ENCODE results near the gene DLG4.

DLG4 gene

DNA sequence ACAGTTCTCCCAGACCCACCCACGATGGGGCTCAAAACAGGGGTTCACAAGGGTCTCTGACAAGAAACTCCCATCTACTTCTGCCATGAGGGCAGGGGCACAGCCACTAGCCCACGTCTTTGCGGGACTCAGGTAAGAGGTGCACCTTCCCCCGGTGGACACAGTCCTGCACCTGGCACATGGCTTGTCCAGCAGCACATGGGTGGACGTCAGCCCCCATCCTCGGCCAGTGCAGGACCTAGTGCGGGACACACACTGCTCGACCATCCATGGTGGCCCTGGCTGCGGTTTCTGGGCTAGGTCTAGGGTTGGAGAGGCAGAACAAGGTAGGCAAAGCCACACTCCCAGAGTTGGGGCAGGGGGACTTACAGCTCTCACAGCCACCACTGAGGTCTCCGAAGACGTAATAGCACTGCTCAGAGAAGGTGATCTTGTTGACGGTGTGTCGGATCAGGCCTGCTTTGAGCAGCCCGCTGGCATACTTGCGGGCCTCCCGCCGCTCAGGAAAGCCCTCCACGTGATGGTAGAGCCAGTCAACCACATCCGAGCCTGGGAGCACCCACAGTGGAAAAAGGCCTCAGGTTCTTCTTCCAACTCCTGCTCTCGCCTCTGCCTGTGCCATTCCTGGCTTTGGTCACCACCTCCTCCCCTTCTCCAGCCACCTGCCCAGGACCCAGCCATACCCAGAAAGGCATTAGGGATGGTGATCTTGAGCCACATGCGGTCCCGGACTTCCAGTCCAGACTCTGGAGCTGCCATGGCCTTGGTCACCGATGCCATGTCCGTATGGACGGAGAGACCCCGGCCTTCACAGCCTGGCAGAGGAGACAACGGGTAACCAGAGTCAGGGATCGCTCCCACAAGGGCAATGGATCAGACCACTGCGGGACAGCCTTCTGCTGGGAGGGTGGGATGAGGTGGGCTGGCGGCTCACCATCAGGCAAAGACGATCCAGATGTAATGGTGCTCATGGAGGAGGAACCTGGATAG lies 7.4 kb upstream of the DLG4 start:
- DNase-seq, result no peak

DNA sequence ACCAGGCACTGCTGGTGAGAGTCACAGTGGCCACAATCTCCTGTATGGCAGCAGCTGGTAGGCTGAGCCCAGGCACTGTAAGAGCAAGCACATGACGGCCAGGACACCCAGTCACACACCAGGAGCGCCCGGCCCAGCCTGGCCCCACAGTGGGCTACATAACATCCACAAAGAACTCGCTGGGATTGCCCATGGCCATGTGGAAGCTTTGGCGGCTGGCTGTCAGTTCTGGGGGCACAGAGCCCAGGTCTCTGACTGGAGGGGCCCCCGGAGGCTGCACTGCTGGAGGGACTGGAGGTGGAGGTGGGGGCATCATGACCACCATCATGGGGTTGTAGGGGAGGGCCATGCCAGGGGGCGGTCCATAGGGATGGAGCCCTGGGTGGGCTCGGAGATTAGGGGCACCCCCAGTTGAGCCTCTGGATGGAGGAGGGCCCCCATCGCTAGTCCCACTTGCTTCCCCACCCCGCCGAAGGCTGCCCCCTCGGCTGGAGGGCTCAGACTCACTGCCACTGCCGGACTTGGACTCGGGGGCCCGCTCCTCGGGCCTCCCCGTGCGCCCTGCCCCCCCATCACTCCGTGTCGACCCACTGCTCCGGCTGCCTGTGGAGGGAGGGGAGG lies 6.2 kb upstream of the DLG4 start:
- DNase-seq, result no peak

DNA sequence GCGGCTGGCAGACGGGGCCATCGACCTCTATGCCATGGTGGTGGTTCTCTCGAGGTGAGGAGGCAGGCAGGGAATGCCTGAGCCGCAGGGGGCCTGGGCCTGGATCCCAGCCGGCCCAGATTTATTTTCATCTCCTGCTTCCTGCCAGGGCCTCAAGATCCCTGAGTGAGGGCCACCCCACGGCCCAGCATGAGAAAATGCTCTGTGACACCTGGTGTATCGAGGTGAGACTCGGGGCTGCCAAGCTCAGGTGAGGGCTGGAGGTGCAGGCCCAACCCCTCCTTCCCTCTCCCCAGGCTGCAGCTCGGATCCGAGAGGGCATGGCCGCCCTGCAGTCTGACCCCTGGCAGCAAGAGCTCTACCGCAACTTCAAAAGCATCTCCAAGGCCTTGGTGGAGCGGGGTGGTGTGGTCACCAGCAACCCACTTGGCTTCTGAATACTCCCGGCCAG lies 5.0 kb upstream of the DLG4 start:
- no peak for DNase-seq

DNA sequence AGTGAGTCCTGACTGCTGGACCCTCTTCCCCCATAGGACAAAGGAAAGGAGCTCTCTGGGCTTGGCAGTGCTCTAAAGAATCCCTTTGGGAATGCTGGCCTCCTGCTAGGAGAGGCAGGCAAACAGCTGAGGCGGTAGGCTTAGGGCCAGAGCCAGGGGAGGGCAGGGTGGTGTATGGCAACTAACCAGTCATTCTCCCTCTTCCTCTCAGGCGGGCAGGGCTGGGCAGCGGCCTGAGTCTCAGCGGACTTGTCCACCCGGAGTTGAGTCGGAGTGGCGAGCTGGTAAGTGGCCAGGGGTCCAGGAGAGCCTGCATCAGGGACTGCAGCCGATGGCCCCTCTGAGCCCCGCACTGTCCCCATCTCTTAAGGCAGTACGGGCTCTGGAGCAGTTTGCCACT lies 4.5 kb upstream of the DLG4 start:
- DNase-seq, result no peak

DNA sequence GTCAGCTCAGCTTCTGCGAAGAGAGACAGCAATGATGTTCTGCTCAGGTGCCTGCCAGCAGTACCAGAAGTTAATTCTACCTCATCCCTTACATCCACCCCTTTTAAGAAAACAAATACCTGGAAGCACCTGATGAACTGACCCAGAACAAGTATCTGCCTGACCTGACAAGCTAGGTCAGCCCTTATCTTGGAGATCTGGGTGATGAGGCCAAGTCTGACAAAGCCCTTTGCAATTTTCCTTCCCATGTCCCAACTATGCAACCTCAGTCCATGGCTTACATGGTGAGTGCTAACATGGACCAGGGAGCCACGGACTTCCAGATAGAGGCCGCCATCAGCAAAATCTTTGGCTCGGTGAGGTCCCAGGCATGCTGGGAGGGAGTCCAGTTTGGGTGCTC lies 3.7 kb upstream of the DLG4 start:
- no peak for DNase-seq

DNA sequence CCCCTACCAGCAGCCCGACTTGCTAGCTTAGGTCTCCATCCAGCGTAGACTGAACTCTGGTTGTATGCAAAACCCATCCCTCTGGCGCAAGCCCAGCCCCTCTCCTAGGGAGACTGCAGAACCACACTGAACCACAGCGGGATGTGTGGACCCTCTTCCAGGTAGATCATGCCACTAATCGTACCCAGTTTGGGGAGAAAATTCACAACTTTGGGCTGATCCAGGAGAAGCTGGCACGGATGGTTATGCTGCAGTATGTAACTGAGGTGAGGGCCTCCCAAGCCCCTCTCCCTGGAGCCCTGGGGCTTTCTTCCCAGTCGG lies 3.3 kb upstream of the DLG4 start:
- no peak for DNase-seq

DNA sequence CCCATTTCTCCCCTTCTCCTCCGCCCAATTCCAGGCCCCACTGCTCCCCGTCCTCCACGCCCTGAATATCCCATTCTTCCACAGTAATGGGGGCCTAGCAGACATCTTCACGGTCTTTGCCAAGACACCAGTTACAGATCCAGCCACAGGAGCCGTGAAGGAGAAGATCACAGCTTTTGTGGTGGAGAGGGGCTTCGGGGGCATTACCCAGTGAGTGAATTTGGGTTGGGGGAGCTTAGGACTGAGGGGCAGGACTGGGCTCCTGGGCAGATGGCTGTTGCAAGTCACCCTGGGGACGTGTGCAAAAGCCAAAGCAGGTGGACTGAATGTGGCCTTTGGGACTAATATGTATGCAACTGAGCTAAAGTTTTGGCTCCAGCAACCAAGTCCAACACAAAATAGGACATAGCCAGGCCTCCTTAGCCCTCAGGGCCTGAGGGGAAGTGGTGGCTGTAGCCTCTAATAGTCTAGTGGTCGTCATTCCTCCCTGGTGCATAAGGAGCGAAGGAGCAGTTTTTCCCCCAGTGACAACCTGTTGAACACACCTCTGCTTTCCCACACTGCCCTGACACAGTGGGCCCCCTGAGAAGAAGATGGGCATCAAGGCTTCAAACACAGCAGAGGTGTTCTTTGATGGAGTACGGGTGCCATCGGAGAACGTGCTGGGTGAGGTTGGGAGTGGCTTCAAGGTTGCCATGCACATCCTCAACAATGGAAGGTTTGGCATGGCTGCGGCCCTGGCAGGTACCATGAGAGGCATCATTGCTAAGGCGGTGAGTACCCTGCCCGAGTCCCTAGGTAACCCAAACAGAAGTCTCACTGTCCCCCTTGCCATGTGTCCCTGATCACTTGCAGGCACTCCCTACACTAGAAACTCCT lies 2.7 kb upstream of the DLG4 start:
- DNase-seq, result no peak

DNA sequence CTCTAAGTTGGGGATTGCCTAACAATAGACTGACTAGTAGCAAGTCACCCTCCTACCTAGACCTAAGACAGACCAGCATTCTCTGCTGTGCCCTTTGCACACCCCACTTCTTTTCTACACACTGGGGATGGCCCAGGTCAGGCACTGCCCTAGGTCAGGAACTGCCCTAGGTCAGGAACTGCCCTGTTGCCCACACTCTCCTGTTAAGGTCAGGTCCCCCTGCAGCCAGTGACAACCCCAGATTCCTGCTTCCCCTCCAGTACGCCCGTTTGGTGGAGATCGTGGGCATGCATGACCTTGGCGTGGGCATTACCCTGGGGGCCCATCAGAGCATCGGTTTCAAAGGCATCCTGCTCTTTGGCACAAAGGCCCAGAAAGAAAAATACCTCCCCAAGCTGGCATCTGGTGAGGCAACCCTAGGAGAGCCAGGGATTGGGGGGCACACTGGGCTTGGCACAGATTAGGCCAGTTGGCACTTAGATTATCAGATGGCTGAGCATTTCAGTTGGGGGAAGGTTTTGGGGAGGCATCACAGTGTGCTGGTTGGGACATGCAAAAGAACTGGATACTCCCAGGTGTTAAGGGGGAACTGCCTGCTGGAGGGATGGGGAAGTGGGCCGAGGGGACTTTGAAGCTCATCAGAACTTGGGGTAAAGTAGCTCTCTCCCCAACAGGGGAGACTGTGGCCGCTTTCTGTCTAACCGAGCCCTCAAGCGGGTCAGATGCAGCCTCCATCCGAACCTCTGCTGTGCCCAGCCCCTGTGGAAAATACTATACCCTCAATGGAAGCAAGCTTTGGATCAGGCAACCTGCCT lies 1.8 kb upstream of the DLG4 start:
- no peak for DNase-seq

- DNase-seq, result no peak
These were observed 1.1 kb upstream of the DLG4 start for GRCh38 chr17:7220593-7221277.

DNA sequence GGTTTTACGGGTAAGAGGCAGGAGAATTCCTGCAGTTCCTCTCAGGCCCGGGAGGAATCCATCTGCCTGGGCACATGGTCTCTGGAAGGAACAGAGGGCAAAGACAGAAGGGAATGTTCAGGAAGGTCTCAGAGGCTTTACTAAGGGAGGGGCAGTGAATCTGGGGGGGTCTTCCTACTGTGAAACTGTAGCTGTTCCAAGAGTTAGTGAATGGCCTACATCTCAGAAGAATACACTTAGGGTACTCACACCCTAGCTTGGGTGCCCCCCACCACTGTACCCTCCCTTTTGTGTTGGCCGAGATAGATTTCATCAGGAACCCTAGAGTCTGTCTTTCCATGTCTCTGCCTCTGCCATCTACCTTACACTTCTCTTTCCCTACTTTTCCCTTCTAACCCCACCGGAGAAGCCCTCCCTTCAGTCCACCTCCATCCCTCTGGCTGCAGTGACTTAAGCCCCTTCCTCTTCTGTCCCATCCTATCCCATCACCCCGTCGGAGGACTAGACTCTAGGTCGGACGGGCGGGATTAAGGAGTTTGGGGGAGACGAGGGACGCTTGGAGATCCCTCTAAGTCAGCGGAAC lies 316 bp downstream of the DLG4 start:
- peak in 1 of 2 experiments; percentile 64 for DNase-seq

DNA sequence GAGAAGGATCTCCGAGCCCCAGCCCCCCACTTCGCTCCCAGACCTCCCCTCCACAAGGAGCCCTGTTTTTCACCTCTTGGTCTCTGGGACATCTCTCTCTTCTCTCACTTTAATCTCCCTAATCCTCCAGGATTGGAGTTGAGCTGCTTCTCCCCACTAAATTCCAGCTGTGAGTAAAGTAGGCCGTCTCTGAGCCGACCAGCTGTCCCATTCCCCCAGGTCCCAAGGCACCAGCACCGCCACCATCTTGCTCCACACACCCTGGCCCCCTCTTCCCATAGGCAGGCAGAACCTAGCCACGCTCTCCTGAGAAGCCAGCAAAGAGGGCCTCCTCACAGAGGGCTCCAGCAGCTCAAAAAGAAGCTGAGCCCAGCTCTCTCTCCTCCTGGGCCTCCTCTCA lies 878 bp downstream of the DLG4 start:
- DNase-seq, result no peak

- DNase-seq, result no peak
These were observed 1.5 kb downstream of the DLG4 start for GRCh38 chr17:7218166-7218565.

GRCh38 chr17:7217113-7217987 lies 2.3 kb downstream of the DLG4 start:
- no peak for DNase-seq

DNA sequence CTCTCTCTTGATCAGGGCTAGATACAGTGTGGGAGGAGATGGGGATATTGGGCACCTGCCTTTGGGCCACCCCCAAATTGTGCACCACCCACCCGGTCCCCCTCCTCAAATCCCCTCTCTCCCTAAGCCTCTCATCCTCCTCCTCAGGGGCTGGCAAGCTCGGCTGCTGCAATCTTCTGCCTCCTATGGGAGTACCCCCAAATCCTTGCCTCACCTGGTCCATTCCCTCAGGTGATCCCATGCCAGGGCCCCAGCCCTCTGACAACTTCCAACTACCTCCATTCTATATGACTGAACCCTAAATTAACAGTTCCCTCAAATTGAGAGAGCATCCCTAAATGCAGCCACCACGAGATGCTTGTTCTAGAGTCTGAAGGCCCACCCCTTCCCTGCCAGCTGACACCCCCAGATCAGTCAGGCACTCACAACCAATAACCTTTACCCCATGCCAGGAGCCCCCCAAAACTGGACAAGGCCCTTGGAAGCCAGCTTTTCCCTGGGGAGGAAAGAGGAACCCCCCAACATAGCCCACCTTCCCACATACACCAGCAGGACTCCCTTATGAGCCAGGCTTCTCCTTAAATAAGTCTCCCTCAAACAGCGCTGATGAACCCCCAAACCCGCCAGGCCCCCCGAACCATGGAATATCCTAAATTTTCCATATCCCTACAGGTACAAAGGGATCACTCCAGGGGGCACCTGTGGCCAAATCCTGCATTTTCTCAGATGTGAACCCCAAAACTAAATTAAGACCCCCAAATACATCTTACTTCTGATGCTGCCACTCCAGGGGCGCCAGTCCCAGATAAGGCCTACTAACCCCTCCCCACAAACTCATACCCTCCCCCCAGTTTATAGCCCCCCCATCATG lies 3.2 kb downstream of the DLG4 start:
- DNase-seq, result no peak

DNA sequence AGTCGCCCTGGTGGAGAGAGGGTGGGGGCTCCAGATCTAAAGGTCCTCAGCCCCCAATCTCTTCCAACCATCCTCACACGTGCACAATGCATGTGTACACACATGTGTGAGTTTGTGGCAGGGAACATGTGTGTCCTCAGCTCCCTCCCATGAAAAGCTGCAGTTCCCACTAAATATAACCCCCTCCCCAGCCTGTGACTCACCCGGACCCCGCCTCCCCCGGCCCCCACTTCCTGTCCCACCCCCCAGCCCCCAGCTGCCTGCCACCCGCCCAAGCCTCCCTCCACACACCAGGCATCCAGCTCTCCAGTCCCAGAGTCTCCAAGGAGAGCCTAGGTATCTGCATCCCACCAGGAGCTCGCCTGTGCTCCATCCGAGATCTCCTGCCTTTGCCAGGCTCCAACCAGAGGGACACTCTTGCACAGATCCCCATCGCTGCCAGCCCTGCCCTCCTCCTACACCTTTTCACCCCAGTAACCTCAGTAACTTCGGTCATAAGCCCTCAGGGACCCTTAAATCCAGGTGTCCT lies 3.9 kb downstream of the DLG4 start:
- no peak for DNase-seq

DNA sequence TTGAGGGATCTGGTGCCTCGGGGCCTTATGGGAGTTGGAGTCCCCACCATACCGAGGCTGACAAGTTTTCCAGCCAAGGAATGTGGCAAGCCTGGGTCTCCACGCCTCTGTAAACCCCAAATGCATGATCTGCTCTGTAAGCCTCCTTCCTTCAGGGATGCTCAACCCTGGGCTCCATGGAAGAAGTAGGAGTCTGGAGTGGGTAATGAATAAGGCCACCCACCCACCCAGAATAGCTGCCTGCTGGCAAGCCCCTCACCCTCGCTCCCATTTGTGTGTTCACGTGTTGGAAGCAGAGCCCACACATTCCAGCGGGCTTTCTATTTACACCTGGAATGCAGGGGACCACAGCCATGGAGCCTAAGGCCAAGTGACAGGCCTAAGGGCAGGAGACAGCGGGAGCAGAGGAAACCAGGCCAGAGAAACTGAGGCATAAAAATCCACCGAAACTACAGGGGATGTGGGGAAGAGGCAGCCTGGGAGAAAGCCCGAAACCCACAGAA lies 4.4 kb downstream of the DLG4 start:
- peak in 1 of 2 experiments; percentile 59 for DNase-seq

GRCh38 chr17:7214300-7215135 lies 5.1 kb downstream of the DLG4 start:
- DNase-seq, result peak; percentile 83 to 86

- DNase-seq, result peak in 1 of 2 experiments; percentile 59
These were observed 5.7 kb downstream of the DLG4 start for GRCh38 chr17:7213895-7214299.
